ENCODE results near the gene EHMT1. TPM values are rescaled to one million over a fixed set of nuclear protein-coding genes. Genes with fewer than 3 reads are reported as not detected.

EHMT1 gene
- total RNA-seq, 1 donor = 46.3 TPM

- Histone ChIP-seq H3K4me1 (ENCODE audit: insufficient read depth, low read length) (no peaks in the 10 kb centered on the region), H3K27ac (ENCODE audit: low read depth, low read length) (no peak overlapping the region), H3K9me3 (ENCODE audit: low read depth, low read length) (no peaks in the 10 kb centered on the region)
Observed at GRCh38 chr9:137738703-137739102, 119.9 kb downstream of the EHMT1 start.

DNA sequence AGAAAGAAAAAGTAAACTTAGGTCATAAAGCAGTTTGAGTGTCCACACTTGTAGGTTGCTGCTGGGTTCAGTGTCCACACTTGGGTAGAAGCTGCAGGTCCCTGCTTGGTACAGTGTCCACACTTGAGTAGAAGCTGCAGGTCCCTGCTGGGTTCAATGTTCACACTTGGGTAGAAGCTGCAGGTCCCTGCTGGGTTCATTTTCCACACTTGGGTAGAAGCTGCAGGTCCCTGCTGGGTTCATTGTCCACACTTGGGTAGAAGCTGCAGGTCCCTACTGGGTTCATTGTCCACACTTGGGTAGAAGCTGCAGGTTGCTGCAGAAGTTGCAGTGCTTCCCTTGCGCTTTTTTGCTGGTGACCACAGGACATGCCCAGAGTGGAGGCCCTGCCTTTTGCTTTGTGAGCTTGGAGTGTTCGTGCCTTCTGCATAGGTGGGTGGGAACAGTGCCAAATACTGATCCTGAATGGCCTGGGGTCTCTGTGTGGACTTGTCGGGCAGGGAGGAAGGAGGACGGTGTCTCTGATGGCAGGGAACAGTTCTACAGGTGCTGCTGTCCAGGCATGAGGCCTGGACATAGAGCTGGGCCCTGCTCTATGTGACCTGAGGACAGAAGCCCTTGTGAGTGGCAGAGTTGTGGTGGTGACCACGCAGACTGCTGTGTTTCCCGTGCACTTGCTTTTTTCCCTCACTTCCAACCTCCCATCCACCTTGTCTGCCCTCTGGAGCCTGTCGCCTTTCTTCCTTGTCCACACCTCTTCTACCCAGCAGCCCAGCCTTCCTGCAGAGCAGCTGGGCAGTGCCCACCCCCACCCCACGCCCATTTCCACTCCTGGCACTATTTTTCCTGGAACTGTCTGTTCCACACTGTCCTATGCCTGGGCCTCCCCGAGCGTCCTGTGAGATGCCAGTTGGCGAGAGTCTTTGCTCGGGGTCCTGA lies 120.8 kb downstream of the EHMT1 start:
- H3K27ac ChIP-seq (ENCODE audit: low read depth, low read length) = no peak overlapping the region
- peaks cover 3% of the 10 kb centered on the region for H3K79me2 ChIP-seq (ENCODE audit: insufficient read depth, low read length)
- H3K4me3 ChIP-seq (ENCODE audit: insufficient read depth, low read length) = no peak overlapping the region
- no peak overlapping the region for H3K4me2 ChIP-seq (ENCODE audit: insufficient read depth, low read length)
- H2AFZ ChIP-seq (ENCODE audit: low read length) = no peak overlapping the region
- no peaks in the 10 kb centered on the region for H3K4me1 ChIP-seq (ENCODE audit: insufficient read depth, low read length)
- TF ChIP-seq CTCF (IDR thresholded peaks at IDR 0.05; ENCODE audit: extremely low read depth, low read depth, low read length) = no peak
- H3K9me3 ChIP-seq (ENCODE audit: low read depth, low read length) = no peaks in the 10 kb centered on the region
- DNase-seq (ENCODE audit: insufficient read length, low spot score, missing footprints) = no peak
- peaks cover 20% of the 10 kb centered on the region for H3K36me3 ChIP-seq (ENCODE audit: insufficient read depth, low read length)
- H3K27me3 ChIP-seq (ENCODE audit: insufficient read depth, low read length) = no peaks in the 10 kb centered on the region
- H4K20me1 ChIP-seq (ENCODE audit: insufficient read depth, low read length) = peaks cover 17% of the 10 kb centered on the region

More at GRCh38 chr9:137738703-137739102, 119.9 kb downstream of the EHMT1 start:
- Histone ChIP-seq H3K4me2 (ENCODE audit: insufficient read depth, low read length) (no peak overlapping the region), H3K79me2 (ENCODE audit: insufficient read depth, low read length) (peaks cover 5% of the 10 kb centered on the region), H3K36me3 (ENCODE audit: insufficient read depth, low read length) (peaks cover 16% of the 10 kb centered on the region), H3K4me3 (ENCODE audit: insufficient read depth, low read length) (no peak overlapping the region), H2AFZ (ENCODE audit: low read length) (no peak overlapping the region), H3K27me3 (ENCODE audit: insufficient read depth, low read length) (no peaks in the 10 kb centered on the region), H4K20me1 (ENCODE audit: insufficient read depth, low read length) (peaks cover 17% of the 10 kb centered on the region)
- no peak for DNase-seq (ENCODE audit: insufficient read length, low spot score, missing footprints)
- no peak for TF ChIP-seq CTCF (IDR thresholded peaks at IDR 0.05; ENCODE audit: extremely low read depth, low read depth, low read length)

- no peak for DNase-seq (ENCODE audit: insufficient read length, low spot score, missing footprints)
- TF ChIP-seq CTCF (IDR thresholded peaks at IDR 0.05; ENCODE audit: extremely low read depth, low read depth, low read length) = no peak
- H3K4me1 ChIP-seq (ENCODE audit: insufficient read depth, low read length) = no peaks in the 10 kb centered on the region
Observed at GRCh38 chr9:137740312-137740711, 121.5 kb downstream of the EHMT1 start.

DNA sequence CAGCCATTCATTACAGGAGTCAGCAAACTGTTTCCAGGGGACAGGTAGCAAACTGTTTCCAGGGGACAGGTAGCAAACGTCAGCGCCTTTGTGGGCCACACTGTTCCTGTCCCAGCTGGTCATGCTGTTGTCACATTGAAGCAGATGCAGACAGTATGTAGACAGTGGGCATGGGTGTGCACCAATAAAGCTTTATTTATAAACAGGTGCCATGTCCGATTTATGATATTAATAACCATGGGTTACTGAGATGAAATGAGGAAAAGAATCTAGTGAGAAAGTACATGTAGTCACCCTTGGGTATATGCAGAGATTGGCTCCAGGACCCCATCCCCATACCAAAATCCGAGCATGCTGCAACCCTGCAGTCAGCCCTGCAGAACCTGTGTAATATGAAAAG lies 122.5 kb downstream of the EHMT1 start:
- Histone ChIP-seq H3K36me3 (ENCODE audit: insufficient read depth, low read length) (peaks cover 24% of the 10 kb centered on the region), H3K27ac (ENCODE audit: low read depth, low read length) (no peak overlapping the region), H3K4me3 (ENCODE audit: insufficient read depth, low read length) (no peak overlapping the region), H3K4me1 (ENCODE audit: insufficient read depth, low read length) (no peaks in the 10 kb centered on the region), H3K9me3 (ENCODE audit: low read depth, low read length) (no peaks in the 10 kb centered on the region), H3K79me2 (ENCODE audit: insufficient read depth, low read length) (peaks cover 3% of the 10 kb centered on the region), H3K27me3 (ENCODE audit: insufficient read depth, low read length) (no peaks in the 10 kb centered on the region), H3K4me2 (ENCODE audit: insufficient read depth, low read length) (no peak overlapping the region), H2AFZ (ENCODE audit: low read length) (no peak overlapping the region), H4K20me1 (ENCODE audit: insufficient read depth, low read length) (peaks cover 17% of the 10 kb centered on the region)
- no peak for DNase-seq (ENCODE audit: insufficient read length, low spot score, missing footprints)
- no peak for TF ChIP-seq CTCF (IDR thresholded peaks at IDR 0.05; ENCODE audit: extremely low read depth, low read depth, low read length)

More at GRCh38 chr9:137740312-137740711, 121.5 kb downstream of the EHMT1 start:
- H3K9me3 ChIP-seq (ENCODE audit: low read depth, low read length) = no peaks in the 10 kb centered on the region
- H3K4me3 ChIP-seq (ENCODE audit: insufficient read depth, low read length) = no peak overlapping the region
- peaks cover 3% of the 10 kb centered on the region for H3K79me2 ChIP-seq (ENCODE audit: insufficient read depth, low read length)
- H3K4me2 ChIP-seq (ENCODE audit: insufficient read depth, low read length) = no peak overlapping the region
- H3K36me3 ChIP-seq (ENCODE audit: insufficient read depth, low read length) = peaks cover 24% of the 10 kb centered on the region
- no peaks in the 10 kb centered on the region for H3K27me3 ChIP-seq (ENCODE audit: insufficient read depth, low read length)
- H3K27ac ChIP-seq (ENCODE audit: low read depth, low read length) = no peak overlapping the region
- H2AFZ ChIP-seq (ENCODE audit: low read length) = no peak overlapping the region
- peaks cover 17% of the 10 kb centered on the region for H4K20me1 ChIP-seq (ENCODE audit: insufficient read depth, low read length)
